NCI-H187 (cell line): ENCODE data around the gene PRSS50.

Experiments used
- DNase-seq, 2 experiments: peaks; one replicate each; lab custom pipeline; 2025; lab: John Stamatoyannopoulos, UW

PRSS50 gene

GRCh38 chr3:46670000-46670890 is 47.4 kb downstream of the PRSS50 start:
- no peak for DNase-seq

- no peak for DNase-seq
Observed at GRCh38 chr3:46669191-46669999, 48.3 kb downstream of the PRSS50 start.

GRCh38 chr3:46668591-46668990 is 49.1 kb downstream of the PRSS50 start:
- DNase-seq: no peak

DNA sequence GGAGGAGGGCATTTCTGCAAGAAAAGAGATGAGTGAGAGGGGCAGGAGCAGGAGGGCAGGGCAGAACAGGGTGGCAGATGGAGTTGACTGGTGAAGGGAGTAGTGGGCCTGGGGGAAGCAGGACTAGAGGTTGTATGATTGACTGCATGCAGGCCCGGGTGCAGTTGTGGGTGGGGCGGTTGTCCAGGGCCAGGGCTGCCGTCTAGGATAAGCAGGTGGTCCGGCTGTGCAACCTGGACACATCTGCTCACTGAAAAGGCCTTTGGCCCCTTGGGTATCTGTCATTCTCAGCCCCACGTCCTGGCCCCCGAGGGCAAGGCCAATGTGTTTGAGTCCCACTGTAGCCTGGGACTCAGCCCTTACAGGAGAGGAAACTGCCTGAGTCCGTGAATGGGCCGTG is 49.6 kb downstream of the PRSS50 start:
- DNase-seq: no peak

DNA sequence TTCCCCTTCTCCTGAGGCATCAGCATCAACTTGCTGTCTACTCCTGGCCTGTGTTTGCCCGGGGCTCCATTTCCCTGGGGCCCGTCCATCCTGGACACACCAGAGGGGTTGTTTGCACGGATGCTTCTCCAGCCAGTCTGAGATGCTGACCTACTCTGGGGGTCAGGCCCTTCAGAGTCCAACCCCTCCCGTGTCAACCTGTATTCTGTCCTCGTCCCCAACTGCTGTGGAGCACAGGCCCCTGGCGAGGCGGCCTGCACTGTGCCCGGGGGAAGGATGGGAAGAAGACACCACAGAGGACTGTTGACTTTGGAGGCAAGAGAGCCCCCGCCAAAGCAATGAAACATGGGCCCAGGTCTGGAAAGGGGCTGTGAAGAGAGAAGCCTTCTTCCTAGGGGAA is 50.0 kb downstream of the PRSS50 start:
- no peak for DNase-seq

- DNase-seq: no peak
Observed at GRCh38 chr3:46667061-46667621, 50.5 kb downstream of the PRSS50 start.

DNA sequence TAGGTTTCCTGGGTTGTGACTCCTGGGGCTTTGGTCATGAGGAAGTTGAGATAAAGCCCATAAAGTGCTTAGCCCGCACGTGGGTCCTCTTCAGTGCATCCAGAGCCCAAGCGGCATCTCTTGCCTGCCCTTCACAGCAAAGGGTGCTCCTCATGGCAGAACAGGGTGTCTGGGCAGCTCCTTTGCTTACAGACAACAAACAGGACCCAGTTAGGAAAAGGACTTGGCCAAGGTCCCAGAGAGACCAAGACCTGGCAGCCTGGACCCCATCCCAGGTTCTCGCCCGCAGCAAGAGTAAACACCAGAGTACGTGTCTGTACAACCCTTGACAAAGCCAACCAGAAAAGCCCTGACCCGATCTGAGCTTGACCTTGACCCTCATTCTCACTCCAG is 51.2 kb downstream of the PRSS50 start:
- no peak for DNase-seq

GRCh38 chr3:46665763-46666452 is 51.8 kb downstream of the PRSS50 start:
- DNase-seq: no peak

DNA sequence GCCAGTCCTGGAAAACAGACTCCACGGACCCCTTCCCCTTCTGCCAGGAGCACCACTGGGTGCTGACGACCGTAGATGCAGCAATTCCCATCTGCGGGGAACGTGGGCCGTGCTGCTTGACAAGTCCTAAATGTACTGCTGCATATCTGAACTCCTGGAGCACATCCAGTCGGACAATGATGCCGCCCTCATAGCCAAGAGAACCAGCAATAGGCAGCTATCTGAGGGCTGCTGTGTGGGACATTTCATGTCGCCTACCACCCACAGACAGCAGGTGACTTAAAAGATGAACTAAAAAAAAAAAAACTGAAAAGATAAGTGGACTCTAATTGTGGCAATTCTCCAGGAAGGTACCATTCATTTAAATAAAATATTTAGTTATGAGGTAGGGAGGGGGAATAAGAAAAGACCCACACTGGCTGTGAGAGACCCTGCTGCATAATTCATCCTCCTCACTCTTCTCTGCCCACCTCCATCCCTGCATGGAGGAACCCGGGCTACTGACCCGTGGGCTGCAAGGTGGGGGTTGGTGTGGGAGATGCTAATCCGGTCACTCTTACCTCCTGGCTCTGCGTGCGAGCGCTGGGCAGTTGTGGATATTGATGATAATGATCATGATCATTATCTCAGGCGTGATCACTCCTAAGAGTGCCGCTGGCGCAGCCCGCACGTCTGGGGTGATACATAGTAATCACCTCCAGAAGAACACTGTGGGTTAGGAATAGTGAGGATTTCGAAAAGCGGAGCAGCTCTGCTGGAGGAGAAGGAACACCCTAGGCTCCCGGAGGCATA is 52.5 kb downstream of the PRSS50 start:
- DNase-seq: no peak

- no peak for DNase-seq
Observed at GRCh38 chr3:46664188-46664970, 53.3 kb downstream of the PRSS50 start.

DNA sequence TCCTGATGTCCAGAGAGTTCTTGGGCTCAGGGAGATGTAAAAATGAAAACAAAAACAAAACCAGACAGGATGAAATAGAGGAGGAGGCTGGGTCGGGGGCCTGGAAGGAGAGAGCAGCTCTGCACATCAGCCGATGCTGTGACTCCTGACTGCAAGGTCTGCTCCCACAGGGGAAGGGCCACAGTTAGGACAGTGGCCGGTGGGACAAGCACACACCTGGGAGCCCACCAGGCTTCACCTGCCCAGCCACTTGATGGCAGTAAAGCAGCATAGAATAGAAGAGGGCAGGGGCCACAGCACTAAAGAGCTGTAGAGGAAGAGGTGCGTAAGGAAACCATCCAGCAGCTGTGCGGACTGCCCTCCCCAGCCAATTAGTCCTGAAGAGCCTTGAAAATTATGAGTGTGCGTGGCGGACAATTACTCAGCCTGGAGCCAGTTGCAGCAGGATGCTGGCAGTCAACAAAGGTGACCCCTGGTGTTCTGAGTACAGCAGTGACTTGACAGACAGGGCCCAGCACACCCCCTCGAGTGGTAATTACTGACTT is 54.0 kb downstream of the PRSS50 start:
- DNase-seq: no peak

GRCh38 chr3:46662771-46663551 is 54.7 kb downstream of the PRSS50 start:
- DNase-seq: no peak
